ENCODE data around the gene BAD.

GRCh38 chr11:64230171-64230984 lies 54.1 kb downstream of the BAD start, which contains the start of gene DNAJC4:
- TF ChIP-seq SP1 (IDR thresholded peaks at IDR 0.05) (no peak), BHLHE40 (IDR thresholded peaks at IDR 0.05; ENCODE audit: borderline replicate concordance) (no peak), SUZ12 (IDR thresholded peaks at IDR 0.05) (no peak), FOXA1 (IDR thresholded peaks at IDR 0.05) (no peak), FOXK2 (IDR thresholded peaks at IDR 0.05) (no peak), ZNF384 (IDR thresholded peaks at IDR 0.05) (peak; percentile 96)
